ENCODE measurements around the gene ABCA2.

Gene ABCA2

DNA sequence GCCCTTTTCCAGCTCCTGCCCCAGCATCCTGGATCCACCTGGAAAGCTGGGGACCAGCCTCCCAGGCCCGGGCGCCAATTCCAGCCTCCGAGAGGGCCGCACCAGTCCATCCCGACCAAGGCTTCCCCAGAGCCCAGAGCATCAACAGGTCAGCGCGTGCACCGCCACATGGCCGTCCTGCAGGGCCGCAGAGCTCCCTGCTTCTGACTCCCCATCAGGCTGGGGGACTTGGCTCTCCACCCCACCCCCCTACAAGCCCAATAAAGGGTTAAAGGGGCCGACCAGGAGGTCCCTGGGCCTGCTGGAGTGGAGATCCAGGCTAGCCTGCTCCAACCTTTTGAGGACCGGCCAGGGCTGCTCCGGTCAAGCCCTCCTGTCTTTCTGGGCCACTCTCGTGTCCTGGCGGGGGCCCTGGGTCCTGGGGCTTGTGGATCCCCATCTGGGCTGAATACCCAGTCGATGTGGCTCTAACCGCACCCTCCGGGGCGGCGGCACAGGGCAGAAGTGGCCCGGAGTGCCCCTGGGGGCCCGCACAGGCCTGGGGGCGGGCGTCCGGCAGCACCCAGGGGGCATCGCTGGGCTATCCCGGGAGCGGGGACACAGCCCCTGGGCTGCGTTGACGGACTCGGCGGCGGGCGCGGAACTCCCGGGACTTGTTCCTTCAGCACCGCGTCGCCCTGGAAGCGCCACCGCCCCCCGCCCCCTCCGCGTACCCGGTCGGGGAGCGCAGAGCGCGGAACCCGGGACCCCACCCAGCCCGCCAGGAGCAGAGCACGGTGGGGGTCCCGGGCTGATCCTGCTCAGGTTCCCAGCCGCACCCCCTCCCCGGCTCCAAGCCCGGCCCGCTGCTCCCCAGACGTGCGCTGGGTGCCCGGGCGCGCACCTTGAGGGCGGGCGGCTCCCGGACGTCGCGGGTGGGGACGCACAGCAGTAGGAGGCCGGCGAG, 25.2 kb upstream of the ABCA2 start:
- TF ChIP-seq, protein P1, sequence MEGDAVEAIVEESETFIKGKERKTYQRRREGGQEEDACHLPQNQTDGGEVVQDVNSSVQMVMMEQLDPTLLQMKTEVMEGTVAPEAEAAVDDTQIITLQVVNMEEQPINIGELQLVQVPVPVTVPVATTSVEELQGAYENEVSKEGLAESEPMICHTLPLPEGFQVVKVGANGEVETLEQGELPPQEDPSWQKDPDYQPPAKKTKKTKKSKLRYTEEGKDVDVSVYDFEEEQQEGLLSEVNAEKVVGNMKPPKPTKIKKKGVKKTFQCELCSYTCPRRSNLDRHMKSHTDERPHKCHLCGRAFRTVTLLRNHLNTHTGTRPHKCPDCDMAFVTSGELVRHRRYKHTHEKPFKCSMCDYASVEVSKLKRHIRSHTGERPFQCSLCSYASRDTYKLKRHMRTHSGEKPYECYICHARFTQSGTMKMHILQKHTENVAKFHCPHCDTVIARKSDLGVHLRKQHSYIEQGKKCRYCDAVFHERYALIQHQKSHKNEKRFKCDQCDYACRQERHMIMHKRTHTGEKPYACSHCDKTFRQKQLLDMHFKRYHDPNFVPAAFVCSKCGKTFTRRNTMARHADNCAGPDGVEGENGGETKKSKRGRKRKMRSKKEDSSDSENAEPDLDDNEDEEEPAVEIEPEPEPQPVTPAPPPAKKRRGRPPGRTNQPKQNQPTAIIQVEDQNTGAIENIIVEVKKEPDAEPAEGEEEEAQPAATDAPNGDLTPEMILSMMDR (conservative IDR thresholded peaks at IDR 0.05; ENCODE audit: low read depth, low read length) = no peak
- no peak overlapping the region for H3K4me3 ChIP-seq (ENCODE audit: low read depth, low read length)
- no peak for DNase-seq (ENCODE audit: low read depth)

DNA sequence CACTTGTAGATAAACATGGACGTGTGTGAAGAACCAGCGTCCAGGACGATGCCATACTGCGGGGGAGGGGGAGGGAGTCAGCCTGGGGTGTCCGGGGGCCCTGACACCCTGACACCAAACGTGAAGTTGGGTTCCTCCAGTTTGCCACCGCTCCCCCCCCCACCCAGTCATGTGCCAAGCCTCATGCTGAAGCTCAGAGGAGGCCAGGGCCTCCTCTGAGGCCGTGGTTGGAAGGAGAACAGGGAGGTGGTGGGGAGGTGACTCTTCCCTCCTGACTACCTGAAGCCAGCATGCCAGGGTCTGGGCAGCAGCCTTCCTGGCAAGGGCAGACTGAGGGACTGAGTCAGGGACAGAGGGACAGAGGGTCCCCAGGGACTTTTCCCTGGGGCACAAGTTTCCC, 24.3 kb upstream of the ABCA2 start:
- TF ChIP-seq, protein P1 (conservative IDR thresholded peaks at IDR 0.05; ENCODE audit: low read depth, low read length) = no peak
- no peak for DNase-seq (ENCODE audit: low read depth)
- H3K4me3 ChIP-seq (ENCODE audit: low read depth, low read length) = no peak overlapping the region

DNA sequence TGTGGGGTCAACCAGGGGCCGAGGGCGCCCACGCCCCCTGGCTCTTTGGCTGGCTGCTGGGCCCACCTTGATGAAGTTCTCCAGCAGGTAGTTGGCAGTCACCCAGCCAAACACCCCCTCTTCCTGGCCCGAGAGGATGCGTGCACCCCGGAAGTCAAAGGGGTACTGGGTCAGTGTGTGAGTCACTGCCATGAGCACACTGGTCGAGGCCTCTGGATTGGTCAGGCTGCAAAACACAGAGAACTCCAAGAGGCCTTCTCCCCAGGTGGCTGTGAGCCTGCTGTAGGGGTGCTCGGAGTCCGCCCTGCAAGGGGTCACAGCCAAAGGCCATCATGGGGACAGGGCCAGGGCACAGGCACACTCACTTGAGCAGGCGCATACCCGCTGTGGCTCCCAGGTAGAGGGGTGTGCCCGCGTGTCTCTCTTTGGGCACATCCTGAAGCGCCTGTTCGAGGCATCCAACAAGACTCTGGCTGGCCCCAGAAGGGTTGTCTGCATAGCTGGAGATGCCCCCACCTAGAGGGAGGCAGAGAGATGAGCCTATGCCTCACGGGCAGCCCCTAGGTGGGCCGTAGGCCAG, 23.2 kb upstream of the ABCA2 start:
- no peak for DNase-seq (ENCODE audit: low read depth)
- TF ChIP-seq, protein P1 (conservative IDR thresholded peaks at IDR 0.05; ENCODE audit: low read depth, low read length) = no peak
- H3K4me3 ChIP-seq (ENCODE audit: low read depth, low read length) = no peak overlapping the region

DNA sequence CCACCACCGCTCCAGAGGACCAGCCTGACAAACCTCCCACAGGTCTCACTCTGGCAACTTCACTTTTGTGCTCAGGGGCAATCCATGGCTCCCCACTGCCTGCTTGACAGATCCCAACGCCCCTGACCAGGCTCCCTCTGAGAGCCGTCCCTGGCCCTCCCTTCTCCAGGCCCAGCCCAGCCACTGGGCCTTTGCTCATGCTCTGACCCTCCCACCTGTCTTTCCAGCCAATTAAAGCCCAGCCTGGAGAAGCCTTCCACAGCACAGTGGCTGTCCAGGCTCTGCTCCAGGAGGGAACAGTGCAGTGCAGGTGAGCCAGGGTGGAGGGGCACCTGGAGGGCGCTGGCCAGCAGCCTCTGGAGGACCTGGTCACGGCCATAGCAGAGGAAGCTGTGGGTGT, 22.5 kb upstream of the ABCA2 start:
- TF ChIP-seq, protein P1 (conservative IDR thresholded peaks at IDR 0.05; ENCODE audit: low read depth, low read length) = no peak
- DNase-seq (ENCODE audit: low read depth) = no peak
- no peak overlapping the region for H3K4me3 ChIP-seq (ENCODE audit: low read depth, low read length)

DNA sequence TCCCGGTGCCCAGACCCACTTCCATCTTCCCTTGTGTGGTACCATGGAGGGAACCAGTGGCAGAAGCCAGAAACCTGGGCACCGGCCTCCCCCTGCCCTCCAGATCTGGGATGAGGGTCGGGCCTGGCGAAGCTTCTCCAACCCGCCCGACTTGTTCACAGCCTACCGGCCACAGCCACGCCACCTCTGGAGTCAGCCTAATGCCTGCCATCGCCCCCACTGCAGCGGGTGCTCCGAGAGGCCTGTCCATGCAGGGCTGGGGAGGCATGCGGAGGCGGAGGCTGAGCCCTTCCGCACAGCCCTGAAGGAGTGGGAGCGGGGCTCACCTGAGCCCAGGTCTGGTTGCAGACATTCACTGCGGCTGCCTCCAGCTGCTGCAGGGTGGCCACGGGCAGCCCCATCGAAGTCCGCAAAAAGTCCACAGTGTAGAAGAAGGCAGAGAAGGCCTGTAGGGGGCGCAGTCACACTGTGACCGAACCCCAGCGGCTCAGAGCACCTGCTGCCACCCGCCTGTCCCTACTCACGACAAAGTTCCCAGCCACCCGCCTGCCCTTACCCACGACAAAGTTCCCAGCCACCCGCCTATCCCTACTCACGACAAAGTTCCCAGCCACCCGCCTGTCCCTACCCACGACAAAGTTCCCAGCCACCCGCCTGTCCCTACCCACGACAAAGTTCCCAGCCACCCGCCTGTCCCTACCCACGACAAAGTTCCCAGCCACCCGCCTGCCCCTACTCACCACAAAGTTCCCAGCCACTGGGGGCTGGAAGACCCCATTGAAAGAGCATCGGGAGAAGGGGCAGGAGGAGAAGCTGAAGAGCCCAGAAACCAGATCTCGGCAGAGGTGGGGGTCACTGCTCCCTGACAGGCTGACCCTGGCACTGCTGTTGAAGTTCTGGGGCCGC, 21.8 kb upstream of the ABCA2 start:
- TF ChIP-seq, protein P1 (conservative IDR thresholded peaks at IDR 0.05; ENCODE audit: low read depth, low read length) = peak; percentile 67
- DNase-seq (ENCODE audit: low read depth) = peak; percentile 59

DNA sequence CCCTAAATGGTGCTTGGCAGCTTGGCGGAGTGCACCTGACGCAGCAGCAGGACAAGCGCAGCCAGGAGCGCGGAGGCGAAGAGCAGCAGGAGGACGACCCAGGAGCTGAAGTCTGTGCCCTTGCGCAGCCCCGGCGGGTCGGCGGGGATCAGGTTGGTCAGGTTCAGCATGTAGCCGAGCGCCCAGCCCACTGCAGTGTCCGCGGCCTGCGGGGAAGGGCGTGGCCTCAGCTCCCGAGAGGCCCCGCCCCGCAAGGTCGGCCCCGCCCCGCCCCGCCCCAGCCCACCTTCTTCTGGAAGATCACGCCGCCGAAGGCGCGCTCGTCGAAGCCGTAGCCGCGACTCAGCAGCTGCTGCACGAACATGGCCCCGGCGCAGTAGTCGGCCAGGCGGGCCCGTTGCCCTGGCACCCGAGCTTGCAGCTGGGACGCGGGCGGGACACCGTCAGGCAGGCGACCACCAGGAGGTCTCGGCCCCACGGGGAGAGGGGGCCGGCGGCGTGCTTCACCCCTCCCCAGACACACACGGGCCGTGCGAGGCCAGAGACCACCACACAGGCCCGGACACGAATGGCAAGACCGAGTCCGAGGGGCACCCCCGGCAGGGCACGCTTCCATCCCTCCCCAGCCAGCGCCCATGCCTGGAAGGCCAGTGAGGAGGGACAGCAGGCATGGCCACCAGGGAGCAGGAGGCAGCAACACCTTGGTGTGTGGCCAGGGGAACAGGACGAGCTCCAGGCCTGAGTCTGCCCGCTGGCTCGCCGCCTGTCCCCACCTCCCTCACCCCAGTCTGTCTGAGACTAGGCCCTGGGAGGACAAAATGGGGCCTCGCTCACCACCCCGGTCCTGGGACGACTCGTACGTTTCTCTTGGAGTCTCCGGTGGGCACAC, 20.9 kb upstream of the ABCA2 start:
- DNase-seq (ENCODE audit: low read depth) = no peak
- H3K4me3 ChIP-seq (ENCODE audit: low read depth, low read length) = no peak overlapping the region
- TF ChIP-seq, protein P1 (conservative IDR thresholded peaks at IDR 0.05; ENCODE audit: low read depth, low read length) = no peak

More for the DNA sequence above, 21.8 kb upstream of the ABCA2 start:
- H3K4me3 ChIP-seq (ENCODE audit: low read depth, low read length) = no peak overlapping the region

All from choroid plexus epithelial cell (primary cell).